Retinal pigment epithelial cell (primary cell): ENCODE data around the gene CCDC9.

ENCODE experiments used
- DNase-seq: peaks from one replicate; pipeline ENCODE4 v3.0.0-alpha.2; 2010; ENCODE audit warnings: low read depth
- H3K4me3 ChIP-seq: 2 replicates; pipeline ENCODE4 v1.5.1; 2011; ENCODE audit warnings: mild to moderate bottlenecking, low read length, control low read depth, moderate library complexity
- CTCF ChIP-seq: conservative IDR thresholded peaks from 2 replicates; pipeline ENCODE4 v1.5.1; 2011; ENCODE audit warnings: low read depth, low read length, control low read depth, inconsistent platforms

Gene CCDC9

GRCh38 chr19:47255879-47256692 lies at the start of gene CCDC9:
Gene CCDC9 (plus strand): TSS chr19:47256525. CDS start chr19:47258401, 1,876 bp downstream.
- no peak for TF ChIP-seq CTCF
- DNase-seq, result peak; percentile 85

GRCh38 chr19:47209319-47210179 lies 46.8 kb upstream of the CCDC9 start:
- TF ChIP-seq CTCF, result no peak
- DNase-seq, result no peak
- no peak overlapping the region for H3K4me3 ChIP-seq

More at GRCh38 chr19:47255879-47256692, at the start of gene CCDC9:
- peak within 1 kb of the TSS; percentile 69 for H3K4me3 ChIP-seq

- TF ChIP-seq CTCF, result no peak
- no peak overlapping the region for H3K4me3 ChIP-seq
- no peak for DNase-seq
These were observed 46.2 kb upstream of the CCDC9 start for GRCh38 chr19:47210180-47210490.

DNA sequence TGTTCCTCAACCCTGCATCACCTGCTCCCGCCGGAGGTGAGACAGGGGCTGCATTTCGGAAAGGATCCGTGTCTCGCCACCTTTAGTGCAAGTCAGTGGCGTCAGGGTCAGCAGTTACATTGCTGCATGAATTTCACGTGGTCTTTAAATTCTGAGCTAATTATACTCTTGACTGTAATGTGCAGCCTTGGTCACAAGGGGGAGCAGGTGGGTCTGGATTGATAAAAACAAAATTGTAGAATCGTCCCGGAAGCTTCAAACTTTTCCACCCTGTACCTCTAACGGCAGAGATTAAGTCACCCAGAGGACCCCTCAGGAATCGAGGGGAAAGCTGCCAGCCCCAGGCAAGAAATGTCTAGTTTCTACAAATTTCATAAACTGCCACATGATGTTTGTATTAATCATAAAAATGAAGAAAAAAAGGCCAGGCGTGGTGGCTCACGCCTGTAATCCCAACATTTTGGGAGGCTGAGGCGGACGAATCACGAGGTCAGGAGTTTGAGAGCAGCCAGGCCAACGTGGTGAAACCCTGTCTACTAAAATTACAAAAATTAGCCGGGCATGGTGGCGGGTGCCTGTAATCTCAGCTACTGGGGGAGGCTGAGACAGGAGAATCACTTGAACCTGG lies 45.5 kb upstream of the CCDC9 start:
- DNase-seq, result no peak
- TF ChIP-seq CTCF, result peak; percentile 82
- H3K4me3 ChIP-seq, result no peak overlapping the region

DNA sequence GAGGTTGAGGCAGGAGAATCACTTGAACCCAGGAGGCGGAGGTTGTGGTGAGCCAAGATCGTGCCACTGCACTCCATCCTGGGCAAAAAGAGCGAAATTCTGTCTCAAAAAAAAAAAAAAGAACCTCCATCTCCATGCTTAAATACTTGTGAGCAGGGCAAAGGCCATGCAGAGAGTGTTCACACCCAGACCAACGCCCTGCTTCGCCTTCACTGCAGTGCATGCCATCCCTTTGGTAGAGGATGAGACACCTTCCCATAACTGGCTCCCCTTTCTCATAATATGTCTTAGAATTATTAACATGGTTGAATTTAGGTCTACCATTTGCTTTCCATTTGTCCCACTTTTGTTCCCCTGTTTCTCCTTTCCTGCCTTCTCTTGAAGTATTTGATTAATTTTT lies 40.7 kb upstream of the CCDC9 start:
- H3K4me3 ChIP-seq, result no peak overlapping the region
- no peak for DNase-seq
- TF ChIP-seq CTCF, result no peak

DNA sequence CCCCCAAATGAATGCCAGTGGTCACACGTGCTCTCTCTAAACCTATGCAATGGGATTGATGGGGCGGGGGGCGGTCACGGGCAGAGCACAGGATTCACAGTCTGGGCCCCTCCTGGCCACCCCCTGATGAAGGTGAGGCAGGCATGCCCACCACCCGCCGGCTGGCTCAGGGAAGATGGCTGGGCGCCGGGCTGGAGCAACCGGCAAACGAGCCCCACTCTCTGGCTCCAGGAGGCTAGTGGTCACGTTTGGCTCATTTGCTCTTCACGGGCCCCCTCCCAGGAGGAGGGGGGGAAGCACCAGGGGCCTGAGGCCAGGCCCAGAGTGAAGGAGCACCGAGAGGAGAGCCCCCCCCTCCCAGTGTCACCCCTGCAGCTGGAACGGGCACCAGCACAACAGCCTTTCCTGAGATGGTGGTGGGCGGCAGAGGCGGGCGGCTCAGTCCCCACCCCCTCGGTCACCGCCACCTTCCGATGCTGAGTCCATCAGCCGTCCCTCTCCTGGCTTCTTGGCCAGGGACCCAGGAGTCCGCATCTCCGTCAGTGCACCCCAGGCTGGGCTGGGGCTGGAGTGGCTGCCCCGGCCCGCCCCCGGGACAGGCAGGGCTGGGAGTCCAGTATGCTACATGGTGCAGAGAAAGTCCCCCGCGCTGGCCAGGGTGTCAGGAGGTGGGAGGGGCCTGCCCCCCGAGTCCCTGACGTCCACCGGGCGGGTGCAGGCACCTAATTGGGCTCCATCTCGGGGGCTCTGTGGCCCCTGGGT lies 35.1 kb upstream of the CCDC9 start:
- no peak for TF ChIP-seq CTCF
- H3K4me3 ChIP-seq, result no peak overlapping the region
- no peak for DNase-seq
